ENCODE results near the gene HRH2.
A peak's percentile ranks its signal among the peaks of the same experiment; 100 is the strongest.
"Not testable (repeated sequence)": the region's sequence is repeated elsewhere in the genome, so short reads cannot be mapped to it uniquely, and the experiment has no call there.

Gene HRH2

DNA sequence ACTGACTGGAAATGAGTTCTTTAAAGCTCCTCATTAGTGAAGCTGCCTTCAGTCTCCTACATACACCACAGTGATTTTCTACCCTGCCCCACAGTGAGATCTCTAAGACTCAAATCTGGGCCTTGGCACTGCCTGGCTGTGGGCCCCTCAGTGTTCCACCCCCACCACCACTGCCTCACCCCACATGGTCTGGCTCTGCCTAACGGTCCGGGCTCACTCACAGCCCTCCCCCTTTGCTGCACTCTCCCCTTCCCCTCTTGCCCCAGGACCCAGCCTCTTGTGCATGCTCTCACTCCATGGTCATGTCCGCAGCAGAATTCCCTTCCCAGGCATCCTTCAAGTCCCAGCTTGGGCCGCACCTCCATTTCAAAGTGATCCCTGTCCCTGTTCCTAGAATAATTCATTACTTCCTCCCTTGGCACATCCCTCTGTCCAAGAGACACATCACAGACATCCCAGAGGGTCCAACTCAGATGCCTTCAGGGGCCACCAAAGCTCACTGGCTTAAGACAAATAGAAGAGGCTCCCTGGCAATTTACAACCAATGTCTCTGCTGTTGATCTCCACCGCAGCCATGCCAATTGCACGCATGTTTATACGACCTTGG lies 56.7 kb downstream of the HRH2 start:
- DNase-seq (ENCODE audit: low spot score), result no peak

DNA sequence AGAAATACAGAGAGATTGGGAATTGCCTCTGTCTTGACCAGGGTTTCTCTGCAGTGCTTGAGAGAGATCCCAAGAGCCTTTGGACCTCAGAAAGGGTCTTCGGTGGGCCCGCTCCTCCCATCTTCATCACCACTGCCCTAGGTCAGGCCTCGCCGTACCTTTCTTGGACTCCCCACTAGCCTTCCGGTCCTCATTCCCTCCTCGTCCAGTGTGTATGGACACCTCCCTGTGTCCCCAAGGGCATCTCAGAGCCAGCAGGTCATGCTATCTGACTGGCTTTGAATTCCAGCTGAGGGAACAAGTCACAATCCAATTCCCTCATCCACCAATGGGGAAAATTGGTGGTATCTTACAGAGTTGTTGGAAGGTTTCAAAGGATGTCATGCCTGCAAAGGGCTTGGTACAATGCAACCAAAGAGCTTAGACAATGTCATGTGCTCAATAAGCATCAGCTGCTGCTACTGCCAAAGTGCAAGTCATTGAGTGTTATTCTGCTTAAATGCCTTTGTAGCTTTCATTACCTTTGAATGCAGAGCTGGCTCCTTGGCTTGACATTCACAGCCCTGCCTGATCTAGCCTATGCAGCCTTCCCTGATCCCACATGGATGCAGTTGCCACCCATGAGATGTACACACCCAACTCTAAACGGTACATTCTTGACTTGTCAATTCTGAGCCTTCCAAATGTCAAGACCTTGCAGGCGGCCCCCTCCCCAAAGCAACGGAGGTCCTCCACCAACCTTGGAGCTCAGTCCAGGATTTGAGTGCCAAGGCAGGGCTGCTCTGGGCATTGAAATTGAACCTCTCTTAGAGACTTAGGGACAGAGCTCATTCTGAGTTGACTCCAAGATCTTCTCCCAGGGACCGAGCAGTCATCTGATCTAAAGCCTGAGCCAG lies 58.0 kb downstream of the HRH2 start:
- no peak for DNase-seq (ENCODE audit: low spot score)

DNA sequence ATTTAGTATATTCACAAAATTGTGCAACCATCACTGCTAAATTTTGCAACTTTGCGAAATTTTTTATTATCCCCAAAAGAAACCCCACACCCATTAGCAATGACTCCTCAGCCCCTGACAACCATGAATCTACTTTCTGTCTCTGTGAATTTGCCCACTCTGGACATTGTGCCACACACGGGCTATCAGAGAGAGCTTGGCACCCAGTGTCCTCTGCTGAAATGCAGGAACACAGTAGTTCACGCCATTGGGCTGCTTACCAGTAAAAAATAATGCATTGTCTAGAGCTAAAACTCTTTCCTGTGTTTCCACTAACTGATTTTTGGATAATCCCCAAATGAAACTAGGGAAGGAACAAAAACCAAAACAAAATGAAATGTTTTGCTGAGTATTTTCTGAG lies 60.0 kb downstream of the HRH2 start:
- no peak for DNase-seq (ENCODE audit: low spot score)

DNA sequence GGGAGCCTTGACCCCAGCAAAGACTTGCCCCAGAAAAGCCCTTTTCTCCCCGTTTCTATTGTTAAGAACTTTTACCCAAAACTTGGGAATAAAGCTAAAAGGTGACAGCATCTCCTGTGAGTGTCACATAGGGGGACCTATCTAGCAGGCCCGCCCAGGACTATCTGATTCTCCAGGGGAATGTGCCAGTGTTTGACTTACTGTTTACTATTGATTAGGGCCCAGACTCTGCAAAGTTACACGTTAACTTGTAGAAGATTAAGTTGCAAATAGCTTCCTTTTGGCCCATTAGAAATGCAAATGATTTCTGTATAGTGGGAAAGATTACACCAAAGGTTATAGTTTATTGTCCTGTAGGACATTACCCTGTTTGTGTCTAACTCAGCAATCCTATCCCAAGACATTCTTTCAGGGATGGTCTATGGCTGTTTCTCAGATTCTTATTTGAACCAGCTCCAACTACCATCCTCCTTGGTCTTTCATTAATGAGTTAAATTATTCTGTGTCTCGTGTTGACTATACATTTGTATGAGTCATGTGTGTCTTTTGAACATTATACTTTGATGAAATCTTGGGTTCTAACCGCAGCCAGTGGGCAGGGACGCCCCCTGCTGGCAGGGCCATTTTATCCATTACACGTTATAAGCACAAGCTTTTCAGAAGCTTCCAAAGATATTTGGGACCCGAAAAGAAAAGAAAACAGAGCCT lies 60.7 kb downstream of the HRH2 start:
- DNase-seq (ENCODE audit: low spot score), result no peak

DNA sequence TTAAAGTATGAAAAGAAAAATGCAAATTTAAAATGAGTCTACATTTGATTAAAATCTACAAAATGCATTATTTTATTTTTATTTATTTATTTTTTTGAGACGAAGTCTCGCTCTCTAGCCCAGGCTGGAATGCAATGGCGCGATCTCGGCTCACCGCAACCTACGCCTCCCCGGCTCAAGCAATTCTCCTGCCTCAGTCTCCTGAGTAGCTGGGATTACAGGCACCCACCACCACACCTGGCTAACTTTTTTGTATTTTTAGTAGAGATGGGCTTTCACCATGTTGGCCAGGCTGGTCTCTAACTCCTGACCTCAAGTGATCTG lies 61.2 kb downstream of the HRH2 start:
- DNase-seq (ENCODE audit: low spot score), result not testable (repeated sequence)

DNA sequence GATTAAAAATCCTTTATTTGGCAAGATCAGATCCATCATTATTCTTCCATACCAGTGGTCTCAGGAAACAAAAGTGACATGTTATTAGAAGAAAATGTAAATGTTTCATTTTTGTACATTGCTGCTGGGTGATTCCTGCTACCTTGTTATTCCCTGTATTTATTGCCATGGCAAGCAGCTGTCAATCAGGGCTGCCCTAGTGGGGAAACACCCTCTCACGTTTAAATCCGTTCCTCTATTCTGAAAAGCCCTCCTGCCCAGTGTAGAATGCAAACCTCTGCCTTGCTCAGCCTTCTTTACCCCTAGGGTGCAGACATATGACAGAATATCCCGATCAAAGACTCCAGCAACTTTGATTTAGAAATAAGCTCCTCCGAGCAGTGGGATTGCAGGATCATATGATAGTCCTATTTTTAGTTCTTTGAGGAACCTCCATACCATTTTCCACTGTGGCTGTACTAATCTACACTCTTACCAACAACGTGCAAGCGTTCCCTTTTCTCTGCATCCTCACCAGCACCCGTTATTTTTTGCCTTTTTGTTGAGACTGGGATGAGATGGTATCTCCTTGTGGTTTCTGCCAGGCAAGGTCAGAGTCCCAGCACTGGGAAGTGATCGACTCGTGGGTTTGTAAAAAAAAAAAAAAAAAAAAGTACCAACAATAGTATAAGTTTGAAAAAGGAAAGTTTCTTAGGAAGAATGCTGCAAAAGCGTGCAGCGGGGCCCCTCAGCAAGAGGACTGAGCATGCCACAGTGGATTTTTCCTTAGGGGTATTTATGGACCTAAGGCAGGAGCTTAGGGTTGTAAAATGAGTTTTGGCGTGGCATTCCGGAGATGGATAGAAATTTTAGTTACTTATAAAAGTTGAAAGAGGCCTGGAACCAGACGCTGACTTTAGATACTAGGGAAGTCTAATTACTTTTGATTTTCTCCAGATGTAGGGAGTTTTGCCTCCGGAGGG lies 66.7 kb downstream of the HRH2 start:
- no peak for DNase-seq (ENCODE audit: low spot score)

DNA sequence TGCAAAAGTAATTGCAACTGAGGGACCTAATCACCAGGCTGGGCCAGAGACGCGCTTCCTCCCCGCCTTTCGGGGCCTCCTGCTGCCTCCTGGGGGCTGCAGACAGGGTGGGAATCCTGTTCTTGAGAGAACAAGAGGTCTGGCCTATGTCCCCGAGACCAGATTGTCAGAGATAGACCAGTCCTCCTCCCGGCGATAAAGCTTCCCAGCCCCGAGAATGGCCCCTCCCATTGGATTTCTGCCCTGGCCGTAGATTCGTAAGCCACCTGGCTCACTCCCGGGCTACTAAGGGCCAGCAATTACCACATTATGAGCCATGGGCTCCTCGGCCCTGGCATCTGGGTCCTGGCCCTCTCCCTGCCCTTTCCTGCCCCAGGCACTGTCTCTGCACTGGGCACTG lies 70.4 kb downstream of the HRH2 start:
- no peak for DNase-seq (ENCODE audit: low spot score)

DNA sequence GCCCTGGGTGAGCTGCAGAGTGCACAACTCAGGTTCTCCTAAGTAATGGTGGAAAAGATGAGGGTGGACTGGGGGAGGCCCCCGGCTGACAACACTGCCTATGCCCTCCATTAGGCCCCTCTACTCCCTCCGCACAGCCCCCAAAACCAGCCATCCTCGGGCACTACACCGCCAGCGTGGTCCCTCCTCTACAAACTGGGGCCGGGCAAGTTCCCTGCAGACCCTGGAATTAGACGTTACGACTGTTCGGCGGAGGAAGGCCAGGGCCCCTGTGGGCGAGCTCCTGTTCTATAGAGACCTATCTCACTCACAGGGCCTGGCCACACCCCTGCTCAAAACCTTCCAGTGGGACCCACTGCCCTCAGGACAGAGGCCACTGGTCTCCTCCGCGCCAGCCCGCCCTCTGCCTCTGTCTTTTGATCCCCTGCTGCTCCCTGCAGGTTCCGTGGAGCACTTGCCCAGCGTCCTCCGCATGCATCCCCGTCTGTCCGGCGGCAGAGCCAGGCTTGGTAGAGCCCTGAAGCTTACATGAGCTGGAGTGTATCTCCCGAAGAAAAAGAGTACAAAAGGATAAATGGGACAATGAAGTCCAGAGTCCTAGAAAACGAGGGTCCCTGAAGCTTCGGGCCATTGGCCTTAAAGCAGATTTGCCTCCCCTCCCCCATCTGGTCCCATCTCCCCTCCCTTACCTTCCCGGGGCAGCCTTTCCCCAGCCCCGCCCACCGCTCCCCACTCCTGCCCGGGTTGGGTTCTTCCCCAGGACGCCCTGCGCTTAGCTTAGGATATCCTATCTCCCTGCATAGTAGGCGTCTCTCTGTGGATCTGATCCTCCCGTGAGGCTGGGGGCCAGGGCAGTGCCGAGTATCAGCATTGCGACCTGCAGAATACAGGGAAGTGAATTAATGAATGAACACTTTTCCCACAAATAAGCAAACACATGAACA lies 71.3 kb downstream of the HRH2 start:
- no peak for DNase-seq (ENCODE audit: low spot score)

DNA sequence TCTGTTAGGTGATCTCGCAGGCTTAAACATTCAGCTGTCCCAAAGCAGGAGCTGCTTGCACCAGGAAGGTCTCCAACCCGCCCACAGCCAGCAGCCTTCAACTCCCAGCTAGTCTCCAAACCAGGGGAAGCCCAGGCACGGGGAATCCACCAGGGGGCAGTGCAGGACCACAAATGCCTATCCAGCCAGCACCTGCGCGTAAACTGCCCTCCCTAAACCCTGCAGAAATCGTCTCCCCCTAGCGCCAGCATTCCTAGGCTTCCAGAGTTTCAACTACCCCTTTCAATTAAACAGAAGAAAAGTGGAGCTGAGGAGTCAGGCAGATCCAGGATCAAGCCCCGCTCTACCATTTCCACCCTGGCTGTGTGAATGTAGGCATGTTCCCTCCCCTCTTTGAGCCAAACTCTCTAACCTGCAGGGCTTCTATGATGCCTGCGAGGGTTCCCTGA lies 72.0 kb downstream of the HRH2 start:
- DNase-seq (ENCODE audit: low spot score), result peak; percentile 93

DNA sequence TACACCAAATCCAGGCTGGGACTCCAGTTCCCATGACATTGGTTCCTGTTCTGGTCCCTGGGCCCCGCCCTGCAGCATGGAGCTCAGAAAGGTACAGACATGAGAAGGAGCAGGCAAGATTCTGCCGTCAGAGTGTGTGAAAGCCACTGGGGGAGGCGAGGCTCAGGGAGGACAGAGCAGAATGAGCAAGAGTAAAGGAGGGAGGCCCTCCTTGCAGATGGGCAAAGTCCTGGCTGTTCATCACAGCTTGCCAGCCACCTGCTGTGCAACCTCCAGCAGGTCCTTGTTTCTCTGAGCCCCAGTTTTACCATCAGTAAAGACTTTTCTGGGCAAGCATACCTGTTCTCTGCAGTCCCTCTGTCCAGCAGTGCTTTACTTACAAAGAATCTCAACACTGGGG lies 73.3 kb downstream of the HRH2 start:
- no peak for DNase-seq (ENCODE audit: low spot score)

DNA sequence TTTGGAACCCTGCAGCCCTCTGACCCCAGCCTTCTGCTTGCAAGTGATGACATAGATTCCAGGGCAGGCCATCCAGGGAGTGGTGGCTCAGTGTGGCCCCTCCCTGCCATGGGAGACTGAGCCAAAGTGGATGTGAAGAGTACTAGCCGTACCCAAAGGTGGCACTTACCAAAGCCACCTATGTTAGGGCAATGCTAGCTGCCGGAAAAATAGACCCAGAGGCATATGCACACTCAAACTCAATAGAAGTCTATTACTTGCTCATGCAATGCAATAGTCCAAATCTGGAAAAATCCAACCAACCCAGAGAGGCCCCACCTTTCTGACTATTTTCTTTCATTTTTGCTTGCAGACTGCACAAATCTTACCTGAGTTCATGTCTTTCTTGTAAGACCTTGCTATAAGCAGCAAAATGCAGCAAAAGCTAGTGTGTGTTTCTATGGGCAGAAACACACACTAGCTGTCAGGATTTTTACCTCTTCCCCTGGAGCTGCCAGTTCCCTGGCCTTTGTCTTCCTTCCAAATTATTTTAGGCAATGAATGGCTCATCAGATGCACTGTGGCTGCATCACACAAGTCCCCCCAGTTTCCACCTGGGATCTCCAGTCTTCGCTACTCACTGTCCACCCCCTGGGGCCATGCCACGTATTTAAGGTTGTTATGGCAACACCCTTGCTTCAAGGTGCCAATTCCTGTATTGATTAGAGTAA lies 74.0 kb downstream of the HRH2 start:
- no peak for DNase-seq (ENCODE audit: low spot score)

DNA sequence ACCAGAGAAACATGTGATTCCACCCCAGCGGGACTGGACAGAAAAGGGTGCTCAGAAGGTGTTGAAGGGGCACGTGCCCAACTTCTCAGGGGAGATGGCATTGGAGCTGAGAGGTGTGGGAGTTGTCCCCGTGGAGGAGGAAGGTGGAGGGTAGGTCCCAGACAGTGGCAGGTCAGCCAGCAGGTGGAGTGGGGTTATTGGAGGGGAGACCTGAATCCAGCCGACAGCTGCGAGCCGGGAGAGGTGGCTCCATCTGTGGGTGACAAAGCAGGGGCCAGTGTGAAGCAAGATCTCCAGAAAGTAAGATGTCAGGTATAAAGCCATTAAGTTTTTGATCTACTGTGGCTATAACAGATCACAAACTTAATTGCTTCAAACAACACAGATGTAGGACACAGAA lies 75.1 kb downstream of the HRH2 start:
- no peak for DNase-seq (ENCODE audit: low spot score)

DNA sequence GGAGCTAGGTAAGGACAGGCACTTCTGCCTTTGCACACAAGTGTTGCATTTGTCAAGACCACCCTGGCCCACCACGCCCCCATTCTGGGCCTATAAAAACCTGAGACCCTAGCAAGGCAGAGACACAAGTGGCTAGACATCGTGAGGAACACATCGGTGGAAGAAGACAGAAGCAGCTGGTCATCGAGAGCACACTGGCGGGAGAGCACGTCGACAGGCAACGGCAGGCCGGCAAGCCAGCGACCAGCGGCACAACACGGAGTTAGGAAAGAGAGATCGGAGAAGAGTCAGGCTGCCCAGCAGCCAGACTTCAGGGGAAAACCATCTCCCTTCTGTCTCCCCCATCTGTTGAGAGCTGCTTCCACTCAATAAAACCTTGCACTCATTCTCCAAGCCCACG lies 76.1 kb downstream of the HRH2 start:
- DNase-seq (ENCODE audit: low spot score), result no peak

DNA sequence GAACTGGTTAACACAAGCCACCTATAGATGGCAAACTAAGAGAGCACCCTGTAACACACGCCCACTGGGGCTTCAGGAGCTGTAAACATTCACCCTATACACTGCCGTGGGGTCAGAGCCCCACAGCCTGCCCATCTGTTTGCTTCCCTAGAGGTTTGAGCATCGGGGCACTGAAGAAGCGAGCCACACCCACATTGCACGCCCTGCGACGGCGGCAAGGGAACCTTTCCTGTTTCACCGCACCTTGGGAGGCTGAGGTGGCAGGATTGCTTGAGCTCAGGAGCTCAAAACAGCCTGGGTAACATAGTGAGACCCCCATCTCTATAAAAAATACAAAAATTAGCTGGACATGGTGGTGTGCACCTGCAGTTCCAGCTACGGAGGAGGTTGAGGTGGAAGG lies 76.6 kb downstream of the HRH2 start:
- DNase-seq (ENCODE audit: low spot score), result no peak

DNA sequence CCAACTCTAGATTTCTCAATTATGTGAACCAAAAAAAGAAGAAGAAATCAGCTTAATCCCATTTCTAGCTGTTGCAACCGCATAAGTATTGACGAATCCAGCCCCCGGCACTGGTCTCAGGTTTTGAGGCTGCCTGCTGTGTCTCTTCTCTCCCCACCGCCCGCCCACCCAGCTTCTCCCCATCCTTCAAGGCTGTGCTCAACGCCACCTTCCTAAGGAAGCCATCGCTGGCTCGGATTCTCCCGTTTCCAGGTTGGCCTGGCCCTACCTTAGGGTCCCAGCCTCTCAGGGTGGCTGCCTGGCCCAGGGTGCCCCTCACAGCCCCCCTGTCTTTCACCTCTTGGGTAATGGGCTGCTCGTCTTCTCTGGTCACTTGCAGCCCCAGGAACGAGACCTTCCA lies 77.8 kb downstream of the HRH2 start:
- DNase-seq (ENCODE audit: low spot score), result no peak

DNA sequence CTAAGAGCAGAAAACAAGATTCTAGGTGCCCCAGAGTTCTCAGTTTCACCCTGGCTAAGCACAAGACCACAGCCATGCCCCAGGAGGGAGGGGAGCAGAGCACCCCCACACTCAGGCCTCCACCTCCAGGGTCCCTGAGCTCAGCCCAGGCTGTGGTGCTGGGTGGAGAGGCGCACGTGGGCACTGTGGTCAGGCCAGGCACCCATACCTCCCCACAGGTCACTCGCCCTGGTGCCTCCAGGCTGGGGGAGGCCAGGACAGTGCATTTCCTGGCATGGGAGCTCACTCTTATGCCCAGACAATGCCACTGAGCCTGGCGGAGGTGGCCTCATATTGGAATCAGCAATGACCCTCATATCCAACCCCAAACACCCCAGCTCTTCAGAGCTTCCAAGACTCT lies 78.8 kb downstream of the HRH2 start:
- no peak for DNase-seq (ENCODE audit: low spot score)

DNA sequence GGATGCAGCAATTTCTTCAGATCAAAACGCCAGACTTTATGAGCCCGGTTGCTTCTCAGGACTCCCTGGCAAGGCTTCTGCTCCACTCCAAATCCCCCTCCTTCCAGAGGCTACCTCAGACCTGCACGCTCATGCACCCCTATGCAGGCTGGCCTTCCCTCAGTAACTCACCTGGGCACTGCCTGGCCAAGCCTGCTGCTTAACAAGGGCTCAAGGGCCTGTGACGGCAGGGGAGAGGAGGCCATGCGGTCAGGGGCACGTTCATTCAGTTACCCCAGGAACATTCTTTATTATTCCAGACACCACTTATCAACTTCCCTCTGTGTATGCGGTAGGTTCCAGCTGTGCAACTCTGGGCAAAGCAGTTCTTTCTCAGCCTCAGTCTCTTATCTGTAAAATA lies 79.6 kb downstream of the HRH2 start:
- no peak for DNase-seq (ENCODE audit: low spot score)

DNA sequence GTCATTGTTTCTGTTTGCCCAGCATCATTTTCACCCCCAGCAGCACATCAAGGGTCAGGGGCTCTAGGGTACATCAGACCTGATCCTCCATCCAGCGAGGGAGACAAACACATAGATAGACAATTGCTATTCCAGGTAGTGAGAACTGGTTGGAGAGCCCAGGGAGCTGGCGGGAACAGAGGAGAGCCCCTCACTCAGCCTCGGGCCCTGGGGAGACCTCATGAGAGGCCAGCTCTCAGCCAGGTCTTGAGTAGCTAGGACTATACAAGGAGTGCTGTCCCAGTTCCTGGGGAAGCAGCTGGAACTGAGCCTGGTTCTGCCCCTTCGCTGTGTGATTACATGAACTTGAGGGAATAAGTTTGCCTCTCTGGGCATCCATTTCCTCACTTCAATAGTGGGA lies 80.3 kb downstream of the HRH2 start:
- no peak for DNase-seq (ENCODE audit: low spot score)

DNA sequence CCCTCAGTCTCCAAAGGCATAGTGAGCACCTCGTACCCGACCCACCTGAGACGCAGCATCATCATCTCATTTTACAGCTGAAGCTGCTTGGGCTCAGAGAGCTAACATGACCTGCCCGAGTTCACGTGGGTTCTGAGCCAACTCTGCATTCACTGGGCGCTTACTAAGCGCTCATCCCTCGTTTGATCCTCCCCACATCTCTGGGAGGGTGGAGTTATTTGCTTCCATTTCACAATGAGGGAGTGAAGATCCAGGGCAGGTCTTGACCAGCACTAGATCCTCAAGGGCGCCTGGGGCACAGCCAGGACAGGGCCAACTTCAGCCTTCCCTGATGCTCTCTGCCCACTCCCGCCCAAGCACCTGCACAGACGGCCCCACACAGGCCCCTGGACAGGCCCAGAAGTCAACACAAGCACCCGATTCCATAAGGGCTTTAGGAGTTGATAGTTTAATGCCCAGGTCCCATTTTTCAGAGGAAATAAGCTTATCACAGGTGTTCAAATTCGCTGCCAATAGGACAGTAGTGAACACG lies 80.8 kb downstream of the HRH2 start:
- DNase-seq (ENCODE audit: low spot score), result no peak

DNA sequence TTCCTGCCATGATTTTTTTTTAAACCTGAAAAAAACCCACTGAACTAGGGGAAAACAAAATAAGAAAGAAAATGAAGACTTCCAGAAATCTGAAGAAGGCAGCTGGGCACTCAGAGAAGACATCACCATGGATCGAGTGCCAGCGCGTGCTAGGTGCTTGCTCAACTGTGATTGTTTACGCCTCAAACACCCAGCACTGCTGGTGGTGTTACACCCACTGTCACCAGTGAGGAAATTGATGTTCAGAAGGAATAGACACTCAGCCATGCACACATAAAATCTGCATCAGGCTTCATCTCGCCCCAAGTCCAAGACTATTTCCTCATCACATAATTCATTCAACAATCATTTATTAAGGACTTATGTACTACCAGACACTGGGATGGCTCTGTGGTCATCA lies 82.1 kb downstream of the HRH2 start:
- DNase-seq (ENCODE audit: low spot score), result no peak

All from AG08395 (cell line).